H9 (cell line): ENCODE measurements around the gene NEK8. TPM values are rescaled to one million over a fixed set of nuclear protein-coding genes. Genes with fewer than 3 reads are reported as not detected.

Source experiments
- DNase-seq: peaks from one replicate; pipeline ENCODE4 v3.0.0-alpha.2; 2017
- H2AFZ ChIP-seq: one replicate; pipeline ENCODE4 v1.6.1; 2013; ENCODE audit warnings: mild to moderate bottlenecking, low read length, control low read depth, moderate library complexity
- H2AK5ac ChIP-seq: 2 replicates; pipeline ENCODE4 v1.6.1; 2013; ENCODE audit warnings: low read length, control low read depth, mixed read lengths; ENCODE audit not compliant: insufficient read length
- H2BK120ac ChIP-seq: one replicate; pipeline ENCODE4 v1.6.1; 2013; ENCODE audit warnings: low read depth, mild to moderate bottlenecking, low read length, control low read depth, inconsistent platforms; ENCODE audit not compliant: poor library complexity, severe bottlenecking
- H2BK12ac ChIP-seq: 2 replicates; pipeline ENCODE4 v1.6.1; 2013; ENCODE audit warnings: low read length, control low read depth, mixed read lengths, low read depth; ENCODE audit not compliant: insufficient read length
- H2BK15ac ChIP-seq: 2 replicates; pipeline ENCODE4 v1.6.1; 2013; ENCODE audit warnings: low read depth, low read length, control low read depth
- H2BK20ac ChIP-seq: one replicate; pipeline ENCODE4 v1.6.1; 2013; ENCODE audit warnings: low read depth, mild to moderate bottlenecking, low read length, control low read depth, inconsistent platforms; ENCODE audit not compliant: poor library complexity, severe bottlenecking
- H2BK5ac ChIP-seq: 2 replicates; pipeline ENCODE4 v1.6.1; 2013; ENCODE audit warnings: low read length, control low read depth, mixed read lengths; ENCODE audit not compliant: insufficient read length
- H3K14ac ChIP-seq: 2 replicates; pipeline ENCODE4 v1.6.1; 2013; ENCODE audit warnings: low read length, control low read depth; ENCODE audit not compliant: insufficient read depth
- H3K18ac ChIP-seq: 2 replicates; pipeline ENCODE4 v1.6.1; 2013; ENCODE audit warnings: low read depth, mild to moderate bottlenecking, mixed read lengths, low read length, control low read depth; ENCODE audit not compliant: insufficient read length
- H3K23ac ChIP-seq: 2 replicates; pipeline ENCODE4 v1.6.1; 2013; ENCODE audit warnings: low read length, control low read depth, mixed read lengths, low read depth; ENCODE audit not compliant: insufficient read length
- H3K23me2 ChIP-seq: 2 replicates; pipeline ENCODE4 v1.6.1; 2013; ENCODE audit warnings: low read depth, mild to moderate bottlenecking, mixed read lengths, low read length, control low read depth; ENCODE audit not compliant: insufficient read length, poor library complexity, severe bottlenecking
- H3K27ac ChIP-seq: 2 replicates; pipeline ENCODE4 v1.5.1; 2013; ENCODE audit warnings: low read length, control low read depth, mixed read lengths, low read depth; ENCODE audit not compliant: insufficient read length
- H3K27me3 ChIP-seq: 2 replicates; pipeline ENCODE4 v1.6.1; 2013; ENCODE audit warnings: low read length, control low read depth, inconsistent platforms; ENCODE audit not compliant: insufficient read depth
- H3K4ac ChIP-seq: 2 replicates; pipeline ENCODE4 v1.6.1; 2013; ENCODE audit warnings: low read depth, mild to moderate bottlenecking, control low read depth, inconsistent platforms, low read length, moderate library complexity
- H3K4me1 ChIP-seq: 2 replicates; pipeline ENCODE4 v1.6.1; 2013; ENCODE audit warnings: low read length, control low read depth, inconsistent platforms; ENCODE audit not compliant: insufficient read depth
- H3K4me2 ChIP-seq: 2 replicates; pipeline ENCODE4 v1.6.1; 2013; ENCODE audit warnings: low read length, control low read depth, mixed read lengths; ENCODE audit not compliant: insufficient read length, insufficient read depth
- H3K56ac ChIP-seq: 2 replicates; pipeline ENCODE4 v1.6.1; 2013; ENCODE audit warnings: low read depth, mild to moderate bottlenecking, mixed read lengths, low read length, control low read depth; ENCODE audit not compliant: insufficient read length
- H3K79me1 ChIP-seq: 2 replicates; pipeline ENCODE4 v1.6.1; 2013; ENCODE audit warnings: low read depth, mild to moderate bottlenecking, moderate library complexity, low read length, control low read depth, inconsistent platforms; ENCODE audit not compliant: insufficient read depth, poor library complexity, severe bottlenecking
- H3K79me2 ChIP-seq: 2 replicates; pipeline ENCODE4 v1.6.1; 2013; ENCODE audit warnings: low read length, control low read depth, inconsistent platforms; ENCODE audit not compliant: insufficient read depth
- H3K9ac ChIP-seq: 2 replicates; pipeline ENCODE4 v1.6.1; 2013; ENCODE audit warnings: low read length, control low read depth, mixed read lengths; ENCODE audit not compliant: insufficient read length; ENCODE audit errors: extremely low read depth
- H3K9me3 ChIP-seq: one replicate; pipeline ENCODE4 v1.6.1; 2013; ENCODE audit warnings: low read depth, low read length, inconsistent platforms; ENCODE audit not compliant: control insufficient read depth
- H3T11ph ChIP-seq: one replicate; pipeline ENCODE4 v1.6.1; 2013; ENCODE audit warnings: mild to moderate bottlenecking, low read length, control low read depth, inconsistent platforms
- H4K20me1 ChIP-seq: one replicate; pipeline ENCODE4 v1.6.1; 2013; ENCODE audit not compliant: control insufficient read depth, insufficient read length, insufficient read depth
- H4K5ac ChIP-seq: 2 replicates; pipeline ENCODE4 v1.6.1; 2013; ENCODE audit warnings: low read depth, mild to moderate bottlenecking, mixed read lengths, low read length, control low read depth; ENCODE audit not compliant: insufficient read length
- H4K8ac ChIP-seq: replicated peaks from 2 replicates; pipeline ENCODE4 v1.6.1; 2013; ENCODE audit warnings: low read length, control low read depth, mixed read lengths, low read depth; ENCODE audit not compliant: insufficient read length
- H4K91ac ChIP-seq: 2 replicates; pipeline ENCODE4 v1.6.1; 2013; ENCODE audit warnings: low read depth, mild to moderate bottlenecking, moderate library complexity, mixed read lengths, low read length, control low read depth; ENCODE audit not compliant: insufficient read length
- H3K27ac Mint-ChIP-seq, 3 experiments: 2 replicates in 2 of 3; 3 replicates in 1 of 3; pipeline ENCODE4 v1.8.0; 2020 to 2021; ENCODE audit warnings: mixed read lengths in 3 of 3, mild to moderate bottlenecking in 1 of 3, moderate library complexity in 1 of 3
- H3K27me3 Mint-ChIP-seq: 2 replicates; pipeline ENCODE4 v1.8.0; 2021; ENCODE audit warnings: low read depth, mild to moderate bottlenecking, moderate library complexity, mixed read lengths
- H3K36me3 Mint-ChIP-seq, 3 experiments: 2 replicates in 2 of 3; 3 replicates in 1 of 3; pipeline ENCODE4 v1.8.0; 2020 to 2021; ENCODE audit warnings: low read depth in 3 of 3, mixed read lengths in 3 of 3; ENCODE audit not compliant: insufficient read depth in 1 of 3
- H3K4me1 Mint-ChIP-seq, 2 experiments: 2 replicates each; pipeline ENCODE4 v1.8.0; 2020; ENCODE audit warnings: mixed read lengths in 2 of 2
- H3K4me3 Mint-ChIP-seq, 2 experiments: 2 replicates in 1 of 2; 3 replicates in 1 of 2; pipeline ENCODE4 v1.8.0; 2020 to 2021; ENCODE audit warnings: mild to moderate bottlenecking in 2 of 2, mixed read lengths in 2 of 2, moderate library complexity in 1 of 2
- H3K9me3 Mint-ChIP-seq, 2 experiments: 2 replicates in 1 of 2; 3 replicates in 1 of 2; pipeline ENCODE4 v1.8.0; 2020; ENCODE audit warnings: mild to moderate bottlenecking in 2 of 2, mixed read lengths in 2 of 2, moderate library complexity in 1 of 2
- CTCF ChIP-seq: fragments of 200-600 bp; sonication (generic); conservative IDR thresholded peaks from 3 replicates; pipeline ENCODE4 v1.8.0; 2021; ENCODE audit warnings: antibody characterized with exemption, mild to moderate bottlenecking
- WGBS: extraction: QIAGEN DNeasy Blood & Tissue Kit; methylation state at CpG from one replicate; pipeline ENCODE4 v1.1.7; 2013; ENCODE audit warnings: missing lambda C conversion rate, low lambda C conversion rate, mixed read lengths; ENCODE audit not compliant: insufficient read length; ENCODE audit errors: extremely low coverage; 5-methylcytosine and 5-hydroxymethylcytosine counted together
- total RNA-seq: library from RNA; stranded (reverse); gene quantifications from 2 replicates; pipeline ENCODE4 v1.2.1, GENCODE V29; 2021

Gene NEK8
- total RNA-seq, 1 experiment from 2014 or later, result 18.8 TPM

- no peak overlapping the region for H2BK20ac ChIP-seq
- no peak overlapping the region for H2AK5ac ChIP-seq
- no peak overlapping the region for H3K9ac ChIP-seq
- H3K4ac ChIP-seq, result no peak overlapping the region
- no peak for DNase-seq
- H3K4me1 ChIP-seq, result no peaks in the 10 kb centered on the region
- Mint-ChIP-seq H3K4me1 (peaks cover 6 to 9% of the 10 kb centered on the region in 2 experiments), H3K27ac (peak overlapping the region; percentile 22 to 56 (median 52); a peak in 4 of 7 replicates), H3K27me3 (no peaks in the 10 kb centered on the region; the same call in 1 of the 2 replicates), H3K4me3 (peak overlapping the region in 1 of 2 experiments; percentile 21; a peak in 1 of 5 replicates), H3K36me3 (peaks cover 0 to 11% (median 11%) of the 10 kb centered on the region in 3 experiments; a peak in 5 of 7 replicates), H3K9me3 (no peaks in the 10 kb centered on the region; a peak in 2 of 5 replicates)
- H3T11ph ChIP-seq, result no peak overlapping the region
- no peak for TF ChIP-seq CTCF
- no peak overlapping the region for H2AFZ ChIP-seq
- H2BK120ac ChIP-seq, result no peak overlapping the region
- H2BK15ac ChIP-seq, result no peak overlapping the region
- H3K56ac ChIP-seq, result no peak overlapping the region
- H3K79me1 ChIP-seq, result no peaks in the 10 kb centered on the region
- H3K27me3 ChIP-seq, result no peaks in the 10 kb centered on the region
- H2BK12ac ChIP-seq, result no peak overlapping the region
- 100% methylated on average over 2 of the region's 11 CpGs for WGBS
- H3K23ac ChIP-seq, result no peak overlapping the region
- no peak overlapping the region for H3K18ac ChIP-seq
- peaks cover 20% of the 10 kb centered on the region for H3K23me2 ChIP-seq
- no peak overlapping the region for H4K5ac ChIP-seq
- H3K79me2 ChIP-seq, result no peaks in the 10 kb centered on the region
- H3K27ac ChIP-seq, result no peak overlapping the region
- H3K14ac ChIP-seq, result no peak overlapping the region
- H4K91ac ChIP-seq, result no peak overlapping the region
- H2BK5ac ChIP-seq, result no peak overlapping the region
- H3K9me3 ChIP-seq, result no peaks in the 10 kb centered on the region
- no peak overlapping the region for H3K4me2 ChIP-seq
- H4K8ac ChIP-seq, result no peak overlapping the region
- no peaks in the 10 kb centered on the region for H4K20me1 ChIP-seq
Observed at GRCh38 chr17:28729950-28730330, 1.4 kb downstream of the NEK8 start.
